Neutrophil (primary cell): ENCODE results near the gene ARID4B.
A peak's percentile ranks its signal among the peaks of the same experiment; 100 is the strongest.
"Not testable (repeated sequence)": the region's sequence is repeated elsewhere in the genome, so short reads cannot be mapped to it uniquely, and the experiment has no call there.

Experiments used
- H3K27ac ChIP-seq: fragments of 200-600 bp; sonication (generic); 2 replicates; pipeline ENCODE4 v1.5.1; 2016; ENCODE audit warnings: mild to moderate bottlenecking, moderate library complexity
- H3K27me3 ChIP-seq: fragments of 200-600 bp; sonication (generic); 2 replicates; pipeline ENCODE4 v1.6.0; 2016; ENCODE audit warnings: mild to moderate bottlenecking
- H3K36me3 ChIP-seq: fragments of 200-600 bp; sonication (generic); 2 replicates; pipeline ENCODE4 v1.5.1; 2017
- H3K4me1 ChIP-seq, 2 experiments: fragments of 200-600 bp in 1 of 2; sonication (generic) in 1 of 2; 1 replicate in 1 of 2; 2 replicates in 1 of 2; pipeline versions ENCODE4 v1.5.1 to v1.6.1; 2013 to 2016; ENCODE audit warnings: low read depth in 1 of 2, low read length in 1 of 2, mild to moderate bottlenecking in 1 of 2, moderate library complexity in 1 of 2; ENCODE audit not compliant: control insufficient read depth in 1 of 2, insufficient read depth in 1 of 2
- H3K4me3 ChIP-seq, 2 experiments: fragments of 200-600 bp in 1 of 2; sonication (generic) in 1 of 2; 1 replicate in 1 of 2; 2 replicates in 1 of 2; pipeline ENCODE4 v1.5.1; 2013 to 2016; ENCODE audit warnings: low read depth in 1 of 2, low read length in 1 of 2, mild to moderate bottlenecking in 1 of 2, moderate library complexity in 1 of 2
- H3K9me3 ChIP-seq: fragments of 200-600 bp; sonication (generic); 2 replicates; pipeline ENCODE4 v1.5.1; 2016
- TF ChIP-seq, protein P1 (sequence below): fragments of 200-600 bp; sonication (generic); IDR thresholded peaks from 2 replicates; pipeline ENCODE4 v1.5.1; 2016; ENCODE audit warnings: antibody characterized with exemption

ARID4B gene

DNA sequence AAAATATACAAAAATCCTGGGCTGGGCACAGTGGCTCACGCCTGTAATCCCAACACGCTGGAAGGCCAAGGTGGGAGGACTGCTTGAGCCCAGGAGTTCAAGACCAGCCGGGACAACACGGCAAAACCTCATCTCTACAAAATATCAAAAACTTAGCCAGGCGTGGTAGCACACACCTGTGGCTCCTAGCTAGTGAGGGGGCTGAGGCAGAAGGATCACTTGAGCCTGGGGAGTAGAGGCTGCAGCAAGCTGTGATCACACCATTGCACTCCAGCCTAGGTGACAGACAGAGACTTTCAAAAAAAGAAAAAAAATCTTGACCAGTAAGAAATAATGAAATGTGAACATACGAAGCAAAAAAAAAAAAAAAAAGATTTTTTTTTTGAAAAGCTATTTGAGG, 52.1 kb downstream of the ARID4B start:
- Histone ChIP-seq H3K4me3 (no peak overlapping the region), H3K4me1 (peaks cover 24 to 40% of the 10 kb centered on the region in 2 experiments), H3K36me3 (no peaks in the 10 kb centered on the region)

DNA sequence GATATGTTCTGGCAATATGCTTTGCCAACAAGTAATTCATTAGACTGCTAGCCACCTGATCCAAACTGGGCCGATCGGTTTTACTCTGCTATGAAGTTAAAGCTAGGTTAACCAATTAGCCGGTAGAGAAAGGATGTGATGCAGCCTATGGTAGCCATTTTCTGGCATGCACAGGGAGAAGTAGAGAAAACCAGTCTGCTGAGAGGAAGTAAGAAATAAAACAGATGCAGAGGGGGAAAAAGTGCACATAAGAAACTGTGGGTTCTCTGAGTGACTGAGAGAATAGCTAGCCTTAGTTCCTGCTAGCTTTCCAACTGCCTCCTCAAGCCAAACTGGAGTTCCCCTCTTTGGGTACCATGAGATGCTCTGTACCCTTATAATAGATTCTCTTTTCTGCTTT, 52.8 kb downstream of the ARID4B start:
- TF ChIP-seq, protein P1, sequence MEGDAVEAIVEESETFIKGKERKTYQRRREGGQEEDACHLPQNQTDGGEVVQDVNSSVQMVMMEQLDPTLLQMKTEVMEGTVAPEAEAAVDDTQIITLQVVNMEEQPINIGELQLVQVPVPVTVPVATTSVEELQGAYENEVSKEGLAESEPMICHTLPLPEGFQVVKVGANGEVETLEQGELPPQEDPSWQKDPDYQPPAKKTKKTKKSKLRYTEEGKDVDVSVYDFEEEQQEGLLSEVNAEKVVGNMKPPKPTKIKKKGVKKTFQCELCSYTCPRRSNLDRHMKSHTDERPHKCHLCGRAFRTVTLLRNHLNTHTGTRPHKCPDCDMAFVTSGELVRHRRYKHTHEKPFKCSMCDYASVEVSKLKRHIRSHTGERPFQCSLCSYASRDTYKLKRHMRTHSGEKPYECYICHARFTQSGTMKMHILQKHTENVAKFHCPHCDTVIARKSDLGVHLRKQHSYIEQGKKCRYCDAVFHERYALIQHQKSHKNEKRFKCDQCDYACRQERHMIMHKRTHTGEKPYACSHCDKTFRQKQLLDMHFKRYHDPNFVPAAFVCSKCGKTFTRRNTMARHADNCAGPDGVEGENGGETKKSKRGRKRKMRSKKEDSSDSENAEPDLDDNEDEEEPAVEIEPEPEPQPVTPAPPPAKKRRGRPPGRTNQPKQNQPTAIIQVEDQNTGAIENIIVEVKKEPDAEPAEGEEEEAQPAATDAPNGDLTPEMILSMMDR = no peak
- H3K4me1 ChIP-seq = peaks cover 22 to 37% of the 10 kb centered on the region in 2 experiments
- H3K4me3 ChIP-seq = no peak overlapping the region
- peak overlapping the region; percentile 51 for H3K27ac ChIP-seq
- no peaks in the 10 kb centered on the region for H3K9me3 ChIP-seq
- H3K36me3 ChIP-seq = no peaks in the 10 kb centered on the region
- no peaks in the 10 kb centered on the region for H3K27me3 ChIP-seq

More for the DNA sequence above, 52.1 kb downstream of the ARID4B start:
- H3K27me3 ChIP-seq = no peaks in the 10 kb centered on the region
- no peaks in the 10 kb centered on the region for H3K9me3 ChIP-seq
- H3K27ac ChIP-seq = peak overlapping the region; percentile 51
- TF ChIP-seq, protein P1 = no peak

DNA sequence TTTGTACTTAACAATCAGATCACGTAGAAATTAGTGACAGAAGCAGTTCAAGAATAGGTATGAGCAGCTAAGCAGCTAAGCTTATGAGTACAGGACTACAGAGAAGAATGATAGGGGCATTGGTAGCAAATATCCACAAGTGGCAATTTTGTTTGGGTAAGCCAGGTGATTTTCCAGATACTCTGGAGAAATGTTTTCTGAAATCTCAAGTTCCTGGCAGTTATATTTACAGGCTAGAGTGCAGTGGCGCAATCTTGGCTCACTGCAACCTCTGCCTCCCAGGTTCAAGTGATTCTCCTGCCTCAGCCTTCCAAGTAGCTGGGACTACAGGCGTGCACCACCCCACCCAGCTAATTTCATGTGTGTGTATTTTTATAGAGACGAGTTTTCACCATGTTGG, 55.1 kb downstream of the ARID4B start:
- Histone ChIP-seq H3K4me1 (peaks cover 14 to 28% of the 10 kb centered on the region in 2 experiments), H3K27me3 (no peaks in the 10 kb centered on the region), H3K4me3 (no peak overlapping the region), H3K9me3 (no peaks in the 10 kb centered on the region), H3K36me3 (no peaks in the 10 kb centered on the region), H3K27ac (no peak overlapping the region)
- TF ChIP-seq, protein P1 = no peak

DNA sequence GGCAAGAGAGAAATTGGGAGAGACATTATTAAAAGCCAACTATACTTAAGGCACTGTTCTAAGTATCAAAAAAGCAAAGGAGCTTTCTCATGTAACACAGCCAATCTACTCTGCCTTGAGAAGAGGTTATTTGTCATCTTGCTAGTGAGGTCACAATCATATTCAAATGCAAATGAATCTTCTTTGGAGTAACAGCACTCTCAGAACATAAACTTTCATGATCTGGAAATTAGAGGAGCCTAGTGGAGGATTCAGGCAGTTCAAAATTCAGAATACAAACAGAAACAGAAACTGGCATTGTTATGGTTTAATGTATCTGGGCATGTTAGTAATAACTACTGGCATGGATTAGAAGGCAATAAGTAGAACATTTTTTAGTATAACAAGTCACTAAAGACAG, 57.4 kb downstream of the ARID4B start:
- H3K9me3 ChIP-seq = no peaks in the 10 kb centered on the region
- H3K27ac ChIP-seq = peak overlapping the region; percentile 10
- no peaks in the 10 kb centered on the region for H3K36me3 ChIP-seq
- no peaks in the 10 kb centered on the region for H3K27me3 ChIP-seq
- H3K4me1 ChIP-seq = peaks cover 13 to 25% of the 10 kb centered on the region in 2 experiments
- TF ChIP-seq, protein P1 = no peak
- no peak overlapping the region for H3K4me3 ChIP-seq

DNA sequence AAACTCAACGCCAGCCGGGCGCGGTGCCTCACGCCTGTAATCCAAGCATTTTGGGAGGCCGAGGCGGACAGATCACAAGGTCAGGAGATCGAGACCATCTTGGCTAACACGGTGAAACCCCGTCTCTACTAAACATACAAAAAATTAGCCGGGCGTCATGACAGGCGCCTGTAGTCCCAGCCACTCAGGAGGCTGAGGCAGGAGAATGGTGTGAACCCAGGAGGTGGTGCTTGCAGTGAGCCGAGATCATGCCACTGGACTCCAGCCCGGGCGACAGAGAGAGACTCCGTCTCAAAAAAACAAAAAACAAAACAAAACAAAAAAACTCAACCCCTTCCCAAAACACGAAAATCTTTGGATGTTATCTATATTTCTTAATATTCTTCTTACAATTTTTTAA, 58.0 kb downstream of the ARID4B start:
- H3K36me3 ChIP-seq, H3K4me3 ChIP-seq, H3K9me3 ChIP-seq, H3K27ac ChIP-seq, H3K27me3 ChIP-seq: not testable (repeated sequence)
- H3K4me1 ChIP-seq = peaks cover 6 to 19% of the 10 kb centered on the region in 2 experiments

DNA sequence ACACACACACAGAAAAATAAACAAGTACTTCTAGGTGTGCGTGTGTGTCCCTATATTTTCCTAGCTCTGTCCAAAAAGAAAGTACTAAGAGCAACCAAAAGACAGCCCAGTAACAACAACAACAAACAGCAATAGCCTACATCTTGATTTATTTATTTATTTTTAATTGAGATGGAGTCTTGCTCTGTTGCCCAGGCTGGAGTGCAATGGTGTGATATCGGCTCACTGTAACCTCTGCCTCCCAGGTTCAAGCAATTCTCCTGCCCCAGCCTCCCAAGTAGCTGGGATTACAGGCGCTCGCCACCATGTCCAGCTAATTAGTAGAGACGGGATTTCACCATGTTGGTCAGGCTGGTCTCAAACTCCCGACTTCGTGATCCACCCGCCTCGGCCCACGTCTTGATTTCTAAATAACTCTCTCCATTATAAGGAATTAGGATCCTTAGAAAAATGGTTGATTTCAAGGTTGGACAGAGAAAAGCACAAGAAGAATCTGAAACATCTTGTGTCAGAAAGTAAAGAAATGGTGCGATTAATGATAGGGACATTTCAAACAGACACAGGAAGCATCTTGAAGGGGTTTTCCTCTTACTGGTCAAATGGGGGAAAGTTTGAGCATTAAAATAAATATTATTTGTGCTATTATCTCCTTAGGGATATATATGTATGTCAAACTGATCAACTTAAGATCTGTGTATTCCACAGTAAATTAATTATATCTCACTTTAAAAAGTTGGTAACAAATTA, 59.4 kb downstream of the ARID4B start:
- Histone ChIP-seq H3K36me3 (no peaks in the 10 kb centered on the region), H3K4me3 (no peak overlapping the region), H3K4me1 (peaks cover 6 to 12% of the 10 kb centered on the region in 2 experiments), H3K9me3 (no peaks in the 10 kb centered on the region), H3K27ac (no peak overlapping the region), H3K27me3 (no peaks in the 10 kb centered on the region)
- TF ChIP-seq, protein P1 = no peak
